Measurements from ENCODE around the gene ACER3. TPM values are rescaled to one million over a fixed set of nuclear protein-coding genes. Genes with fewer than 3 reads are reported as not detected.

ACER3 gene
- total and polyA plus RNA-seq, 4 donors: 1.9 to 5.9 (median 4.2) TPM

DNA sequence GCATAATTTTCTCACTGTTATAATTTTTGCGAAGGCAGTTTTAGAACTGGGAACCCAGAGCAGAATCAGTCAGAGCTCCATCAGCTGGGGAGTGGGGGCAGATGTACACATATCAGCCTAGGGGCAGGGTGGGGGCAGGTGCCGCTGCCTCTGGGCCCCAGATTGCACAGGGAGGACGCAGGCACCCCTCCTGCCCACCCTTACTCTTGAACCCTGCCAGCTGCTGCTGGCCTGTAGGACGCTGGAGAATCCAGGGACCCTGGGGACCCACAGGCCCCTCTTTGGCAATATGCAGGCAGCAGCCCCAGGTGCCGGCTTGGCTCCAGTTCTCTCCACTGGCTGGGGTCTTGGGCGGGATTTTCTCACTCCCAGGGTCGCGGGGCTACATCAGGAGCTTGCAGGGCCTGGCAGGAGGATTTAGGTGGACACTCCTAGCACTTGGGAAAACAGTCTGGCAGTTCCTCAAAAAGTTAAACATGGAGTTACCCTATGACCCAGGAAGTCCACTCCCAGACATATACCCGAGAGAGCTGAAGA is 197.3 kb downstream of the ACER3 start:
- no peak overlapping the region for H3K9ac ChIP-seq (ENCODE audit: low read depth in 1 of 2, low read length in 2 of 2)
- WGBS: 83% methylated on average over 9 of the region's 9 CpGs
- peaks cover 7 to 27% (median 16%) of the 10 kb centered on the region in 4 donors for H3K4me1 ChIP-seq (ENCODE audit: control insufficient read depth in 4 of 4, insufficient read depth in 4 of 4, low read length in 3 of 4)
- DNase-seq (ENCODE audit: low spot score): no peak
- no peaks in the 10 kb centered on the region for H3K27me3 ChIP-seq (ENCODE audit: control insufficient read depth in 4 of 4, insufficient read depth in 4 of 4, low read length in 3 of 4)
- H3K36me3 ChIP-seq (ENCODE audit: control insufficient read depth in 4 of 4, insufficient read depth in 3 of 4, low read depth in 1 of 4, low read length in 3 of 4): no peaks in the 10 kb centered on the region
- H3K27ac ChIP-seq (ENCODE audit: low read depth in 1 of 2, low read length in 2 of 2): no peak overlapping the region
- no peak for TF ChIP-seq YY1 (IDR thresholded peaks at IDR 0.05)
- no peak for TF ChIP-seq ATF3 (IDR thresholded peaks at IDR 0.05)
- no peak for TF ChIP-seq HNF4A (conservative IDR thresholded peaks at IDR 0.05)
- TF ChIP-seq FOXA1 (IDR thresholded peaks at IDR 0.05): no peak
- no peak for TF ChIP-seq RXRA (IDR thresholded peaks at IDR 0.05)
- TF ChIP-seq GABPA (IDR thresholded peaks at IDR 0.05 in 1 of 2, conservative IDR thresholded peaks at IDR 0.05 in 1 of 2): no peak
- TF ChIP-seq, protein P1, sequence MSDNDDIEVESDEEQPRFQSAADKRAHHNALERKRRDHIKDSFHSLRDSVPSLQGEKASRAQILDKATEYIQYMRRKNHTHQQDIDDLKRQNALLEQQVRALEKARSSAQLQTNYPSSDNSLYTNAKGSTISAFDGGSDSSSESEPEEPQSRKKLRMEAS (IDR thresholded peaks at IDR 0.05): no peak
- no peak for TF ChIP-seq ZBTB33 (IDR thresholded peaks at IDR 0.05)
- H3K9me3 ChIP-seq (ENCODE audit: control insufficient read depth in 4 of 4, low read length in 3 of 4): peaks cover 0 to 8% (median under 1%) of the 10 kb centered on the region in 4 donors
- no peak overlapping the region for H3K4me3 ChIP-seq (ENCODE audit: low read depth in 1 of 3, low read length in 3 of 3)

GRCh38 chr11:77058900-77059299 is 198.2 kb downstream of the ACER3 start:
- no peaks in the 10 kb centered on the region for H3K36me3 ChIP-seq (ENCODE audit: control insufficient read depth in 4 of 4, insufficient read depth in 3 of 4, low read depth in 1 of 4, low read length in 3 of 4)
- H3K4me1 ChIP-seq (ENCODE audit: control insufficient read depth in 4 of 4, insufficient read depth in 4 of 4, low read length in 3 of 4): peaks cover 7 to 33% (median 18%) of the 10 kb centered on the region in 4 donors
- no peak overlapping the region for H3K27ac ChIP-seq (ENCODE audit: low read depth in 1 of 2, low read length in 2 of 2)
- no peak for DNase-seq (ENCODE audit: low spot score)
- TF ChIP-seq NR2F2 (IDR thresholded peaks at IDR 0.05): no peak
- no peak for TF ChIP-seq FOXA2 (IDR thresholded peaks at IDR 0.05)
- TF ChIP-seq REST (IDR thresholded peaks at IDR 0.05): no peak
- TF ChIP-seq HNF4G (IDR thresholded peaks at IDR 0.05): no peak
- TF ChIP-seq YY1 (IDR thresholded peaks at IDR 0.05): no peak
- TF ChIP-seq ZBTB33 (IDR thresholded peaks at IDR 0.05): no peak
- TF ChIP-seq TAF1 (conservative IDR thresholded peaks at IDR 0.05): no peak
- no peak for TF ChIP-seq HNF4A (conservative IDR thresholded peaks at IDR 0.05)
- no peak for TF ChIP-seq SP1 (IDR thresholded peaks at IDR 0.05)
- no peak for TF ChIP-seq EGR1 (IDR thresholded peaks at IDR 0.05; ENCODE audit: low read depth in 2 of 2)
- no peak for TF ChIP-seq RAD21 (IDR thresholded peaks at IDR 0.05)
- TF ChIP-seq JUND (IDR thresholded peaks at IDR 0.05): no peak
- no peak for TF ChIP-seq ATF3 (IDR thresholded peaks at IDR 0.05)
- no peak for TF ChIP-seq FOXA1 (IDR thresholded peaks at IDR 0.05)
- TF ChIP-seq, protein P1 (IDR thresholded peaks at IDR 0.05): no peak
- TF ChIP-seq GABPA (IDR thresholded peaks at IDR 0.05 in 1 of 2, conservative IDR thresholded peaks at IDR 0.05 in 1 of 2): no peak
- no peak for TF ChIP-seq CTCF (IDR thresholded peaks at IDR 0.05; ENCODE audit: low read depth, low read length, missing input control)
- no peak for TF ChIP-seq RXRA (IDR thresholded peaks at IDR 0.05)
- no peaks in the 10 kb centered on the region for H3K27me3 ChIP-seq (ENCODE audit: control insufficient read depth in 4 of 4, insufficient read depth in 4 of 4, low read length in 3 of 4)
- H3K9me3 ChIP-seq (ENCODE audit: control insufficient read depth in 4 of 4, low read length in 3 of 4): peaks cover 0 to 8% (median under 1%) of the 10 kb centered on the region in 4 donors
- H3K4me3 ChIP-seq (ENCODE audit: low read depth in 1 of 3, low read length in 3 of 3): no peak overlapping the region
- WGBS: 86% methylated on average over 2 of the region's 2 CpGs
- no peak overlapping the region for H3K9ac ChIP-seq (ENCODE audit: low read depth in 1 of 2, low read length in 2 of 2)

Data from liver (tissue), 9 donors.